ENCODE measurements around the gene NRN1L. TPM values are rescaled to one million over a fixed set of nuclear protein-coding genes. Genes with fewer than 3 reads are reported as not detected.
A peak's percentile ranks its signal among the peaks of the same experiment; 100 is the strongest.

Gene NRN1L
- total RNA-seq, 6 experiments from 2014 or later: 0.25 to 0.51 (median 0.38) TPM; not detected in 3

GRCh38 chr16:67893743-67894399 is 9.2 kb downstream of the NRN1L start:
- H3K4me1 Mint-ChIP-seq (ENCODE audit: low read depth): peaks cover 29% of the 10 kb centered on the region
- no peak for DNase-seq
- TF ChIP-seq CTCF (IDR thresholded peaks at IDR 0.05): no peak

GRCh38 chr16:67897231-67897630 is 12.5 kb downstream of the NRN1L start:
- H3K4me1 Mint-ChIP-seq (ENCODE audit: low read depth): peaks cover 28% of the 10 kb centered on the region

More at GRCh38 chr16:67893743-67894399, 9.2 kb downstream of the NRN1L start:
- Mint-ChIP-seq H3K27me3 (ENCODE audit: insufficient read depth) (no peaks in the 10 kb centered on the region), H3K36me3 (ENCODE audit: low read depth) (no peaks in the 10 kb centered on the region), H3K4me3 (peak overlapping the region; percentile 97), H3K9me3 (no peaks in the 10 kb centered on the region), H3K27ac (peak overlapping the region; percentile 94)

GRCh38 chr16:67901734-67902133 is 17.0 kb downstream of the NRN1L start:
- DNase-seq: no peak
- H3K4me3 Mint-ChIP-seq: no peak overlapping the region
- H3K27ac Mint-ChIP-seq: no peak overlapping the region
- H3K9me3 Mint-ChIP-seq: no peaks in the 10 kb centered on the region
- no peak for TF ChIP-seq CTCF (IDR thresholded peaks at IDR 0.05)
- H3K4me1 Mint-ChIP-seq (ENCODE audit: low read depth): peaks cover 9% of the 10 kb centered on the region
- no peaks in the 10 kb centered on the region for H3K27me3 Mint-ChIP-seq (ENCODE audit: insufficient read depth)
- no peaks in the 10 kb centered on the region for H3K36me3 Mint-ChIP-seq (ENCODE audit: low read depth)

More at GRCh38 chr16:67897231-67897630, 12.5 kb downstream of the NRN1L start:
- H3K36me3 Mint-ChIP-seq (ENCODE audit: low read depth): no peaks in the 10 kb centered on the region
- no peaks in the 10 kb centered on the region for H3K9me3 Mint-ChIP-seq
- peak; percentile 29 for DNase-seq
- no peak for TF ChIP-seq CTCF (IDR thresholded peaks at IDR 0.05)
- peak overlapping the region; percentile 55 for H3K27ac Mint-ChIP-seq
- no peaks in the 10 kb centered on the region for H3K27me3 Mint-ChIP-seq (ENCODE audit: insufficient read depth)
- H3K4me3 Mint-ChIP-seq: no peak overlapping the region

GRCh38 chr16:67902831-67903230 is 18.1 kb downstream of the NRN1L start:
- Mint-ChIP-seq H3K36me3 (ENCODE audit: low read depth) (no peaks in the 10 kb centered on the region), H3K9me3 (no peaks in the 10 kb centered on the region), H3K27ac (no peak overlapping the region; the same call in 1 of the 2 replicates), H3K27me3 (ENCODE audit: insufficient read depth) (no peaks in the 10 kb centered on the region), H3K4me1 (ENCODE audit: low read depth) (no peaks in the 10 kb centered on the region), H3K4me3 (no peak overlapping the region)
- no peak for TF ChIP-seq CTCF (IDR thresholded peaks at IDR 0.05)
- no peak for DNase-seq

GRCh38 chr16:67907397-67908180 is 22.9 kb downstream of the NRN1L start:
- Mint-ChIP-seq H3K27me3 (ENCODE audit: insufficient read depth) (no peaks in the 10 kb centered on the region; the same call in 1 of the 2 replicates), H3K27ac (no peak overlapping the region), H3K36me3 (ENCODE audit: low read depth) (no peaks in the 10 kb centered on the region; the same call in 1 of the 2 replicates), H3K4me3 (no peak overlapping the region), H3K9me3 (no peaks in the 10 kb centered on the region), H3K4me1 (ENCODE audit: low read depth) (no peaks in the 10 kb centered on the region)
- TF ChIP-seq CTCF (IDR thresholded peaks at IDR 0.05): no peak
- DNase-seq: no peak
